ENCODE results near the gene NCCRP1. TPM values are rescaled to one million over a fixed set of nuclear protein-coding genes. Genes with fewer than 3 reads are reported as not detected.

Gene NCCRP1
- not detected in 2 replicates for total RNA-seq (2014; rRNA removed; shearing (Covaris generic); ENCODE audit: low replicate concordance)

DNA sequence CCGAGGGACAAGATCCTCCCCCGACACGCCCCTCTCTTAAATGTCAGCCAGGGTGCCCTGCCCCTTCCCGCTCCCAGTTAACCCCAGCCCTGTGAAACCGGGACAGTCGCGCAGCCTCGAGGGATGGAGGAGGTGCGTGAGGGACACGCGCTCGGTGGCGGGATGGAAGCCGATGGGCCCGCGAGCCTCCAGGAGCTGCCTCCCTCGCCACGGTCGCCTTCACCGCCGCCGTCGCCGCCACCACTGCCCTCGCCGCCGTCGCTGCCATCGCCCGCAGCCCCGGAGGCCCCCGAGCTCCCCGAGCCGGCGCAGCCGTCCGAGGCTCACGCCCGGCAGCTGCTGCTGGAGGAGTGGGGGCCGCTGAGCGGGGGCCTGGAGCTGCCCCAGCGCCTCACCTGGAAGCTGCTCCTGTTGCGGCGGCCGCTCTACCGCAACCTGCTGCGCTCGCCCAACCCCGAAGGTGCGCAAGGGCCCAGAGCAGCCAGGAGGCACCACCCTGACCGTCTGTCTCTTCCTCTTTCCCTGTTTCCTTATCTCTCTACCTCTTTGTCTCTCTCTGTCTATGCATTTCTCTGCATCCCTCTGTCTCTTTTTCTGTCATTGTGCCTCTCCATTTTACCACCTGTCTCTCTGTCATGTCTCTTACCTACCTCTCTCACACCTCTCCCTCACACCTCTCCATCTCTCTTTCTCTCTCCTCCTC, at the start of gene NCCRP1:
Gene NCCRP1 (plus strand): TSS at position 105 of the 703 bp plus-strand sequence. CDS start 19 bp downstream, at position 124.
- Histone ChIP-seq H3K79me2 (ENCODE audit: low read length) (no peaks in the 10 kb centered on the region), H3K36me3 (ENCODE audit: insufficient read depth, low read length) (no peaks in the 10 kb centered on the region), H3K9me2 (replicated peaks; ENCODE audit: insufficient read depth, low read length) (no peaks in the 10 kb centered on the region), H3K27ac (ENCODE audit: low read length) (no peak within 1 kb of the TSS), H3K9me3 (ENCODE audit: low read length) (no peaks in the 10 kb centered on the region), H3K4me3 (ENCODE audit: low read length) (no peak within 1 kb of the TSS), H3K27me3 (ENCODE audit: low read length) (no peaks in the 10 kb centered on the region), H3K4me2 (ENCODE audit: low read depth, low read length, poor library complexity, severe bottlenecking) (no peak within 1 kb of the TSS), H2AFZ (ENCODE audit: low read length) (no peak within 1 kb of the TSS), H4K20me1 (ENCODE audit: insufficient read depth, low read depth, low read length) (no peaks in the 10 kb centered on the region), H3K9ac (ENCODE audit: low read length) (no peak within 1 kb of the TSS), H3K4me1 (ENCODE audit: low read length) (no peaks in the 10 kb centered on the region)
- DNase-seq: no peak

DNA sequence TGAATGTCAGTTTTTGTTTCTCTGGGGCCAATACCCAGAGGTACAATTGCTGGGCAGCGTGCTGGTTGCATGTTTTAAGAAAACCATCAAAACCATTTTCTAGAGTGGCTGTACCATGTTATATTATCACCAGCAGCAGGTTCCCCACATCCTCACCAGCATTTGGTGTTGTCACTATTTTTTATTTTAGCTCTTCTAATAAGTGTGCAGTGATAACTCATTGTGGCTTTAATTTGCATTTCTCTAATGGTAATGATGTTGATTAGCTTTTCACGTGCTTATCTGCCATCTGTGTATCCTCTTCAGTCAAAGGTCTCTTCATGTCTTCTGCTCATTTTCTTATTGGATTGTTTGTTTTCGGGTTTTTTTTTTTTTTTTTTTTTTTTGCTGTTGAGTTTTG, 49.3 kb upstream of the NCCRP1 start:
- Histone ChIP-seq H3K4me2 (ENCODE audit: low read depth, low read length, poor library complexity, severe bottlenecking) (no peak overlapping the region), H3K79me2 (ENCODE audit: low read length) (peaks cover 4% of the 10 kb centered on the region; the same call in 1 of the 2 replicates), H3K4me1 (ENCODE audit: low read length) (no peaks in the 10 kb centered on the region), H3K9ac (ENCODE audit: low read length) (no peak overlapping the region), H3K9me2 (replicated peaks; ENCODE audit: insufficient read depth, low read length) (no peaks in the 10 kb centered on the region), H2AFZ (ENCODE audit: low read length) (no peak overlapping the region), H4K20me1 (ENCODE audit: insufficient read depth, low read depth, low read length) (peaks cover 20% of the 10 kb centered on the region; the same call in 1 of the 2 replicates), H3K9me3 (ENCODE audit: low read length) (no peaks in the 10 kb centered on the region), H3K27ac (ENCODE audit: low read length) (no peak overlapping the region), H3K27me3 (ENCODE audit: low read length) (no peaks in the 10 kb centered on the region), H3K4me3 (ENCODE audit: low read length) (no peak overlapping the region), H3K36me3 (ENCODE audit: insufficient read depth, low read length) (no peaks in the 10 kb centered on the region)
- no peak for DNase-seq

DNA sequence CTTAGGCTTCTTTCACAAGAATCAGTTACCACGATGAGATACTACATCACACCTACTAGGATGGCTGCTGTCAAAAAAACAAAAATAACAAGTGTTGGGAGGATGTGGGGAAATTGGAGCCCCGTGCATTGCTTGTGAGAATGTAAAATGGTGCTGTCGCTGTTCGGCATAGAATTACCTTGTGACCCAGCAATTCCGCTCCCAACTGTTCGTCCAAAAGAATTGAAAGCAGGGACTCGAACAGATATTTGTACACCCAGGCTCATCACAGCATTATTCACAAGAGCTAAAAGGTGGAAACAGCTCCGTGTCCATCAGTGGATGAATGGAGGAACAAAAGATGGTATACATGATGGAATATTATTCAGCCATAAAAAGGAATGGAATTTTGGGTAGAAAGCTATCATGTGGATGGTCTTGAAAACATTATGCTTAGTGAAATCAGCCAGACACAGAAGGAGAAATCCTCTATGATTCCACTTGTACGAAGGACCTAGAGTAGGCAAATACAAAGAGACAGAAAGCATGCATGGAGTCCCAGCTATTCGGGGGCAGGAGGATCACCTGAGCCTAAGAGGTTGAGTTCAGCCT, 47.7 kb upstream of the NCCRP1 start:
- peaks cover 4% of the 10 kb centered on the region; the same call in 1 of the 2 replicates for H3K79me2 ChIP-seq (ENCODE audit: low read length)
- no peak overlapping the region for H2AFZ ChIP-seq (ENCODE audit: low read length)

DNA sequence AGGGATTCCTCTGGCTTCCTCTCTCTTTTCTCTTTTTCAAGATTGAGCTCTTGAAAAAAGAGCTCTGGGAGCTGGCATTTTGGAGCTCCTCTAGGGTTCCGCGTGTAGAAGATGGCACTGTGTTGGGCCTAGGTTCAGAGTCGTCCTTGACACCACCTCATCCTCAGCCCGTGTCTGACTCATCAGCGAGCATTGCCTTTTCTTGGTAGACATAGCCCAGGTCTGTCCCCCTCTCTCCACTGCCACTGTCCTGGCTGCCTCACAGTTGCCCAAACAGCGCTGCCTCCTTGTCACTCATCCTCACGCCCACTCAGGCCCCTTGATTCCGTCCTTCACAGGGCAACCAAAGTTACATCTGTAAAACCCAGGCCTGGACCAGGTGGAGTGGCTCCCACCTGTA, 46.5 kb upstream of the NCCRP1 start:
- no peak overlapping the region for H3K4me2 ChIP-seq (ENCODE audit: low read depth, low read length, poor library complexity, severe bottlenecking)
- H3K9ac ChIP-seq (ENCODE audit: low read length): no peak overlapping the region
- no peak overlapping the region for H2AFZ ChIP-seq (ENCODE audit: low read length)
- no peaks in the 10 kb centered on the region for H3K27me3 ChIP-seq (ENCODE audit: low read length)
- H3K9me3 ChIP-seq (ENCODE audit: low read length): no peaks in the 10 kb centered on the region
- no peaks in the 10 kb centered on the region for H3K36me3 ChIP-seq (ENCODE audit: insufficient read depth, low read length)
- H3K4me1 ChIP-seq (ENCODE audit: low read length): no peaks in the 10 kb centered on the region
- H3K27ac ChIP-seq (ENCODE audit: low read length): no peak overlapping the region
- H4K20me1 ChIP-seq (ENCODE audit: insufficient read depth, low read depth, low read length): peaks cover 10% of the 10 kb centered on the region; the same call in 1 of the 2 replicates
- no peak for DNase-seq
- H3K79me2 ChIP-seq (ENCODE audit: low read length): peaks cover 4% of the 10 kb centered on the region; the same call in 1 of the 2 replicates
- H3K4me3 ChIP-seq (ENCODE audit: low read length): no peak overlapping the region
- H3K9me2 ChIP-seq (replicated peaks; ENCODE audit: insufficient read depth, low read length): no peaks in the 10 kb centered on the region

More for the DNA sequence above, 47.7 kb upstream of the NCCRP1 start:
- H3K9ac ChIP-seq (ENCODE audit: low read length): no peak overlapping the region
- no peaks in the 10 kb centered on the region for H3K9me3 ChIP-seq (ENCODE audit: low read length)
- no peak for DNase-seq
- H3K27ac ChIP-seq (ENCODE audit: low read length): no peak overlapping the region
- no peaks in the 10 kb centered on the region for H3K36me3 ChIP-seq (ENCODE audit: insufficient read depth, low read length)
- no peaks in the 10 kb centered on the region for H3K27me3 ChIP-seq (ENCODE audit: low read length)
- peaks cover 16% of the 10 kb centered on the region; the same call in 1 of the 2 replicates for H4K20me1 ChIP-seq (ENCODE audit: insufficient read depth, low read depth, low read length)
- H3K9me2 ChIP-seq (replicated peaks; ENCODE audit: insufficient read depth, low read length): no peaks in the 10 kb centered on the region
- no peak overlapping the region for H3K4me2 ChIP-seq (ENCODE audit: low read depth, low read length, poor library complexity, severe bottlenecking)
- H3K4me3 ChIP-seq (ENCODE audit: low read length): no peak overlapping the region
- no peaks in the 10 kb centered on the region for H3K4me1 ChIP-seq (ENCODE audit: low read length)

DNA sequence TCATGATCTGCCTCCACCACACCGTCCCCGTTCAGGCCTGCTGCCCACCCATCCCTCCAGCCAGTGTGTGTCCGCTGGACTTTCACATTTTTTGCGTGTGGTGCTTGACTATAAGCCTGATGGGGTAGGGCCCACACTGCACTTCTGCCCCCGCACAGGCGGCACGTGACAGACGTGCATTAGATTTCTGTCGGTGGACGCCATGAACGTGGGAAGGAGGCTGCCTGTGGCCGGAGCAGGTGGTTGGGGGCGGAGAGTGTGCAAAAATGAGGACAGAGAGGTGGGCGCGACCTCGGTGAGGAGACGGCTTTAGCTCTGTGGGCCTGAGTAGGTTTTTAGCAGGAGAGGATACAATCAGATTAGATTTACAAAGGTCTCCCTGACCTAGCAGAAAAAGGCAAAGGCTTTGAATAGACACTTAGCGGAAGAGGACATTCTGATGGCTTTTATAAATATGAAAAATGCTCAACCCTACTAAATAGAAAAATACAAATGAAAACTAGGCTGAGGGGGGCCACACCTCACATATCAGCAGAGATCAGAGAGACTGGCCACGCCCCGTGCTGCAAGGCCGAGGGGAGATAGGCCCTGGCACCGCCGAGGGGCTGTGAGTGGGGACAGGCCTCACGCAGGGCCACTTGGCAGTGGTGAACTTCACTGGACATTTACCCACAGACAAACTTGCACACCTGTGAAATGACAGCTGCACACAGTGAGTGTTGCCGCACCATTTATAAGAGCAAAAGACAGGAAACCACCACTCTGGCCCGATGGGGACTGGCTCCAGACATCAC, 45.8 kb upstream of the NCCRP1 start:
- Histone ChIP-seq H3K4me3 (ENCODE audit: low read length) (no peak overlapping the region), H3K9ac (ENCODE audit: low read length) (no peak overlapping the region), H3K4me2 (ENCODE audit: low read depth, low read length, poor library complexity, severe bottlenecking) (no peak overlapping the region), H2AFZ (ENCODE audit: low read length) (no peak overlapping the region), H3K9me3 (ENCODE audit: low read length) (no peaks in the 10 kb centered on the region), H3K36me3 (ENCODE audit: insufficient read depth, low read length) (no peaks in the 10 kb centered on the region), H4K20me1 (ENCODE audit: insufficient read depth, low read depth, low read length) (peaks cover 9% of the 10 kb centered on the region; the same call in 1 of the 2 replicates), H3K4me1 (ENCODE audit: low read length) (no peaks in the 10 kb centered on the region), H3K27ac (ENCODE audit: low read length) (no peak overlapping the region), H3K27me3 (ENCODE audit: low read length) (no peaks in the 10 kb centered on the region), H3K79me2 (ENCODE audit: low read length) (peaks cover 4% of the 10 kb centered on the region; the same call in 1 of the 2 replicates), H3K9me2 (replicated peaks; ENCODE audit: insufficient read depth, low read length) (no peaks in the 10 kb centered on the region)
- DNase-seq: no peak

- no peaks in the 10 kb centered on the region for H3K4me1 ChIP-seq (ENCODE audit: low read length)
- H3K27ac ChIP-seq (ENCODE audit: low read length): no peak overlapping the region
- peaks cover 4% of the 10 kb centered on the region; the same call in 1 of the 2 replicates for H3K79me2 ChIP-seq (ENCODE audit: low read length)
- no peaks in the 10 kb centered on the region for H3K36me3 ChIP-seq (ENCODE audit: insufficient read depth, low read length)
- no peak overlapping the region for H3K4me3 ChIP-seq (ENCODE audit: low read length)
- peaks cover 7% of the 10 kb centered on the region; the same call in 1 of the 2 replicates for H4K20me1 ChIP-seq (ENCODE audit: insufficient read depth, low read depth, low read length)
- DNase-seq: no peak
- H2AFZ ChIP-seq (ENCODE audit: low read length): no peak overlapping the region
- no peak overlapping the region for H3K4me2 ChIP-seq (ENCODE audit: low read depth, low read length, poor library complexity, severe bottlenecking)
- no peak overlapping the region for H3K9ac ChIP-seq (ENCODE audit: low read length)
- H3K9me3 ChIP-seq (ENCODE audit: low read length): no peaks in the 10 kb centered on the region
- H3K9me2 ChIP-seq (replicated peaks; ENCODE audit: insufficient read depth, low read length): no peaks in the 10 kb centered on the region
- no peaks in the 10 kb centered on the region for H3K27me3 ChIP-seq (ENCODE audit: low read length)
Measured at GRCh38 chr19:39152066-39152465, 44.7 kb upstream of the NCCRP1 start.

- H3K79me2 ChIP-seq (ENCODE audit: low read length): no peaks in the 10 kb centered on the region
- no peaks in the 10 kb centered on the region for H3K4me1 ChIP-seq (ENCODE audit: low read length)
- H3K27me3 ChIP-seq (ENCODE audit: low read length): no peaks in the 10 kb centered on the region
- no peak overlapping the region for H3K4me2 ChIP-seq (ENCODE audit: low read depth, low read length, poor library complexity, severe bottlenecking)
- H2AFZ ChIP-seq (ENCODE audit: low read length): no peak overlapping the region
- H3K27ac ChIP-seq (ENCODE audit: low read length): no peak overlapping the region
- no peaks in the 10 kb centered on the region for H3K9me2 ChIP-seq (replicated peaks; ENCODE audit: insufficient read depth, low read length)
- H4K20me1 ChIP-seq (ENCODE audit: insufficient read depth, low read depth, low read length): 0 out of 2 replicates have a peak, but pooled peaks cover 1% of the 10 kb centered on the region
- no peak overlapping the region for H3K9ac ChIP-seq (ENCODE audit: low read length)
- H3K36me3 ChIP-seq (ENCODE audit: insufficient read depth, low read length): no peaks in the 10 kb centered on the region
- no peak for DNase-seq
- no peak overlapping the region for H3K4me3 ChIP-seq (ENCODE audit: low read length)
- no peaks in the 10 kb centered on the region for H3K9me3 ChIP-seq (ENCODE audit: low read length)
Measured at GRCh38 chr19:39154100-39154628, 42.6 kb upstream of the NCCRP1 start.

All from Karpas-422 (cell line).